Head of caudate nucleus (tissue), 42 donors: Measurements from ENCODE around the gene MESP2.

ENCODE experiments used
- DNase-seq, 42 donors: peaks; one replicate each; pipeline versions ENCODE4 v3.0.0 to v3.0.0-alpha.2; 2020 to 2021; ENCODE audit warnings: mixed read lengths in 7 of 42
- intact Hi-C: fragments of 100-400 bp; cut with DNase I; formaldehyde crosslinking; loops from one replicate; pipeline ENCODE4 v1.15.0; 2022

The MESP2 gene

DNA sequence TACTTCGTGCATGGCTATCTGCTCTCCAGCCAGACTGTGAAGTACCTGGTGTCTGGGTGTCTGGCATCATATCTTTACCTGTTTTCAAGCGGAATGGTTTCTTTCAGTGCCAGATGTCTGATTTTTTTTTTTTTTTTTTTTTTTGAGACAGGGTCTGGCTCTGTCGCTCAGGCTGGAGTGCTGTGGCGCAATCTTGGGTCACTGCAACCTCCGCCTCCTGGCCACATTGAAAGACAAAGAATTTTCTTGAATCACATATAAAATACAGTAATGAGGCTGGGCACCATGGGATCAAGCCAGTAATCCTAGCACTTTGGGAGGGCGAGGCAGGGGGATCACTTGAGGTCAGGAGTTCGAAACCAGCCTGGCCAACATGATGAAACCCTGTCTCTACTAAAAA lies 22.3 kb upstream of the MESP2 start:
- DNase-seq, result no peak
- intact Hi-C loops, result loop anchor here (10.0 kb wide), 1 partner anchor 321 kb away; no protein-coding TSS in a partner anchor

GRCh38 chr15:89754361-89755154 lies 21.6 kb upstream of the MESP2 start:
- DNase-seq, result no peak
- intact Hi-C loops, result loop anchor here (10.0 kb wide), 1 partner anchor 320 kb away; no protein-coding TSS in a partner anchor

- DNase-seq, result no peak
- intact Hi-C loops, result loop anchor here (10.0 kb wide), 1 partner anchor 319 kb away; no protein-coding TSS in a partner anchor
Measured at GRCh38 chr15:89755701-89756100, 20.4 kb upstream of the MESP2 start.

DNA sequence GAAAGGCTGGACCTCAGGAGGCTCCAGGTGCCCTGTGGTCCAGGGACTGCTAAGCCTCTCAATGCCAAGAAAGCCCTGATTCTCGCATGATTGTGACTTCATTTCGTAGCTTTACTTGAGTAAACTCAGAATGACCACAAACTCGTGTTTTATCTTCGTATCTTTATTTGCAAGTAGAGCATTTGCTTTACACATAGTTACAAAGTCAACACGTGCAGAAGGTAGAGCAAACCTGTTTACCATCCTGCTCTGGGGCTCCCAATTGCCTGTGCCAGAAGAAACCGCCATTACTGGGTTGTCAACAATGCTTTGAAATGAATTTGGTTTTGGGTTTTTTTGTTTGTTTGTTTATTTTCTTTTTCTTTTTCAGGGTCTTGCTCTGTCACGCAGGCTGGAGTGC lies 19.2 kb upstream of the MESP2 start:
- intact Hi-C loops, result loop anchor here (10.0 kb wide), 1 partner anchor 318 kb away; no protein-coding TSS in a partner anchor
- no peak for DNase-seq

GRCh38 chr15:89758283-89758682 lies 17.8 kb upstream of the MESP2 start:
- no peak for DNase-seq
- intact Hi-C loops, result loop anchor here (10.0 kb wide), 1 partner anchor 317 kb away; no protein-coding TSS in a partner anchor

GRCh38 chr15:89758981-89759380 lies 17.2 kb upstream of the MESP2 start:
- intact Hi-C loops, result loop anchor here (10.0 kb wide), 1 partner anchor 316 kb away; no protein-coding TSS in a partner anchor
- DNase-seq, result no peak

- DNase-seq, result no peak
- intact Hi-C loops, result loop anchor here (5.0 to 10.0 kb wide), 2 partner anchors 117 to 315 kb away; no protein-coding TSS in a partner anchor
Measured at GRCh38 chr15:89759835-89760234, 16.3 kb upstream of the MESP2 start.

- intact Hi-C loops, result loop anchor here (5.0 kb wide), 1 partner anchor 117 kb away; no protein-coding TSS in a partner anchor
Measured at GRCh38 chr15:89760303-89761008, 15.7 kb upstream of the MESP2 start.

DNA sequence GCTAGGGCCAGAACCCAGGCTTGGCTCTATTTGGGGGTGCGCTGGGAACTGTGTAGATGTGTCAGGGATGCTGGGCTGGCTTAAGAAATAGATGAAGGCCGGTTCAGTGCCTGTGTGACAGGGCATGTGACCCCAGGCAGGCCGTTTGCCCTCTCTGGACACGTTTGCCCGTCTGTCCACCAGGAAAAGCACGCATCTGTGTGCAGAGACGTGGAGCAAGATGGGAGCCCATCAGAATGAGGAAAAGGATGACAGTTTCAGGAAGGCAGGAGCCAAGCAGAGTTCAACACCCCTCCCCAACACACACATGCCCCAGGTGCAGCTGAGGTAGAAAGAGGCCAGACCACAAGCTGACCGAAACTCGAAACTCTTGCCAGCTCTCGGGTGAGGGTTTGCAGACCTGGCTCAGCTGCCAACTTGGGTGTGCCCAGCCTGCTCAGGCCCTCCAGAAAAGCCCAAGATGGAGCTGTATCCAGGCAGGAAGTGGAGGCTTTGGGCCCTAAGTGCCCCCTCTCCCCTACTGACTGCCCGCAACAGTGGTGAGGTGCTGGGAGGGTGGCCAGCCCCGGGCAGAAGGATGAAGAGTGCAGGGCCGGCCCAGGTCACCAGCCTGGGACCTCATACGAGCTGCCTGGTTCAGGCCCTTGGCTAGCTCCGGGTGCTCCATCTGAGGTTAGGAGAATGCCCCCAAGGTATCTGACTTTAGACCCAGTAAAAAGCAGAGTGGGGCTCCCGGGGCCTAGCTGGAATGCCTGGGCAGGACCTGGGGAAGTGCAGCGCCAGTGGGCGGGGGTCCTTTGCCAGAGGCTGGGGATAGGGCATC lies 14.9 kb upstream of the MESP2 start:
- no peak for DNase-seq
- intact Hi-C loops, result loop anchor here (5.0 kb wide), 1 partner anchor 116 kb away; no protein-coding TSS in a partner anchor

More at GRCh38 chr15:89760303-89761008, 15.7 kb upstream of the MESP2 start:
- DNase-seq, result peak; percentile 26 to 93 (median 81)

DNA sequence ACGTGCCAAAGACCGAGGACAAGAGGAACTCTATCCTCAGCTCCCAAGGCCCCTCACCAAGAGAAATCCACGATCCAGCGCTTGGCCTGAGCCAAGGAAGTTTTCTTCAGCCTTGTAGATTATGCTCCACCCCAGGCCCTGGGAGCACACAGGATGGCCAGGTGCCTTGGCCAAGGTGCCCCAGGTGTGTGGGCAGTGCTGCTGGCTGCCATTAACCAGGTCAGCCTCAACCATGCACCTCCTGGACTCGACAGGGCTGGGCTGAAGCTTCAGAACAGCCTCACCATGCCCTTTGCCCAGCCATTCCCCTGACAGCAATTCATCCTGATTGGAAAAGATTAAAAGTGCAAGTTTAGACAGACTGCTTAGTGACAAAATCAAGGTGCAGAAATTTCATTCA lies 14.2 kb upstream of the MESP2 start:
- no peak for DNase-seq
- intact Hi-C loops, result loop anchor here (5.0 kb wide), 1 partner anchor 115 kb away; no protein-coding TSS in a partner anchor

- intact Hi-C loops, result no loop called here
Measured at GRCh38 chr15:89765694-89766093, 10.4 kb upstream of the MESP2 start.

GRCh38 chr15:89766357-89767311 lies 9.5 kb upstream of the MESP2 start:
- DNase-seq, result peak in 1 of 42 donors; percentile 21
- intact Hi-C loops, result no loop called here

More at GRCh38 chr15:89765694-89766093, 10.4 kb upstream of the MESP2 start:
- no peak for DNase-seq

GRCh38 chr15:89767411-89767915 lies 8.7 kb upstream of the MESP2 start:
- intact Hi-C loops, result no loop called here
- no peak for DNase-seq

- intact Hi-C loops, result no loop called here
- DNase-seq, result no peak
Measured at GRCh38 chr15:89768071-89768500, 8.0 kb upstream of the MESP2 start.

DNA sequence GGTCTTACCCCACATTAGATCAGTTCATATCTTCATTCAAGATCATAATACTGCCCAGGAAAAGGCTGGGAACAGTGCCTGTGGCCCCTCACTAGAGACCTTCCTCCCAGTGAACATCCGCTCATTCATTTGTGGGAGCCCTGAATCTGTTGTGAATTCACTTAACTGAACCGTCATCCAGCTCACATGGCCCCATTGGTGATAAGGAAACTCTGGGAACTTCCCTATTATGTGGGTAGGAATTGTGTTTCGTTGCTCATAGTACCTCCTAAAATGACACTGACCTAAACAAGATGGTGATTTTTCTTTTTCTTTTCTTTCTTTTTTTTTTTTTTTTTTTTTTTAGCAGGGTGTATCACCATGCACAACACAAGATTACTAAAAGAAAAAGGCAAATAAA lies 6.8 kb upstream of the MESP2 start:
- DNase-seq, result no peak
- intact Hi-C loops, result no loop called here

GRCh38 chr15:89770041-89770440 lies 6.1 kb upstream of the MESP2 start:
- no peak for DNase-seq
- intact Hi-C loops, result no loop called here

GRCh38 chr15:89772932-89773583 lies 3.1 kb upstream of the MESP2 start:
- no peak for DNase-seq
- intact Hi-C loops, result no loop called here
